Measurements from ENCODE around the gene CELF1.

DNA sequence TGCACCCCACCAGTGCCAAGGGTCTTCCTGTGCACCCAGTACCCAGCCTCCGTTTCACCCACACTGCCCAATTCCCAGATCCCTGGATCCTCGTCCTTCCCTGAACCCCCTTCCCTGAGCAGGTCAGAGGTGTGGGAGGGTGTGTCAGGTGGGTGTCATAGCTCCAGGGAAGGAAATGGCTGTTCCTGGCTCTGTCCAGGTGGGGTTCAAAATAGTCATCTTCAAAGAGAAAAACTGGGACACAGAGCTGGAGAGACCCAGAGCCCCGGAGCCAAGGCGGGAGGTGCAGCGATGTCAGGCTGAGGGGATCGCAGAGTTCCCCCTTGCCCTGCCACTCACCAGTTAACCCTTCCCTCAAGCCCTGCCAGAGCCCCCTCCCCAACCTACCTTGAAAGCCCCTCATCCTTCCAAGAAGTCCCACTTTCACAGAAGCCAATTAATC lies 40.6 kb upstream of the CELF1 start:
- TF ChIP-seq, protein P1, sequence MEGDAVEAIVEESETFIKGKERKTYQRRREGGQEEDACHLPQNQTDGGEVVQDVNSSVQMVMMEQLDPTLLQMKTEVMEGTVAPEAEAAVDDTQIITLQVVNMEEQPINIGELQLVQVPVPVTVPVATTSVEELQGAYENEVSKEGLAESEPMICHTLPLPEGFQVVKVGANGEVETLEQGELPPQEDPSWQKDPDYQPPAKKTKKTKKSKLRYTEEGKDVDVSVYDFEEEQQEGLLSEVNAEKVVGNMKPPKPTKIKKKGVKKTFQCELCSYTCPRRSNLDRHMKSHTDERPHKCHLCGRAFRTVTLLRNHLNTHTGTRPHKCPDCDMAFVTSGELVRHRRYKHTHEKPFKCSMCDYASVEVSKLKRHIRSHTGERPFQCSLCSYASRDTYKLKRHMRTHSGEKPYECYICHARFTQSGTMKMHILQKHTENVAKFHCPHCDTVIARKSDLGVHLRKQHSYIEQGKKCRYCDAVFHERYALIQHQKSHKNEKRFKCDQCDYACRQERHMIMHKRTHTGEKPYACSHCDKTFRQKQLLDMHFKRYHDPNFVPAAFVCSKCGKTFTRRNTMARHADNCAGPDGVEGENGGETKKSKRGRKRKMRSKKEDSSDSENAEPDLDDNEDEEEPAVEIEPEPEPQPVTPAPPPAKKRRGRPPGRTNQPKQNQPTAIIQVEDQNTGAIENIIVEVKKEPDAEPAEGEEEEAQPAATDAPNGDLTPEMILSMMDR (IDR thresholded peaks at IDR 0.05; ENCODE audit: poor library complexity, severe bottlenecking), result no peak
- TF ChIP-seq POLR2AphosphoS5 (IDR thresholded peaks at IDR 0.05) (no peak), EZH2 (IDR thresholded peaks at IDR 0.05; ENCODE audit: borderline replicate concordance, insufficient read depth, low read length, poor library complexity, severe bottlenecking) (no peak), EP300 (conservative IDR thresholded peaks at IDR 0.05; ENCODE audit: poor library complexity, severe bottlenecking) (no peak), TAF1 (IDR thresholded peaks at IDR 0.05; ENCODE audit: low read depth) (no peak), SMC3 (conservative IDR thresholded peaks at IDR 0.05; ENCODE audit: poor library complexity) (no peak), RAD21 (conservative IDR thresholded peaks at IDR 0.05) (no peak)
- TF ChIP-seq, protein P2, sequence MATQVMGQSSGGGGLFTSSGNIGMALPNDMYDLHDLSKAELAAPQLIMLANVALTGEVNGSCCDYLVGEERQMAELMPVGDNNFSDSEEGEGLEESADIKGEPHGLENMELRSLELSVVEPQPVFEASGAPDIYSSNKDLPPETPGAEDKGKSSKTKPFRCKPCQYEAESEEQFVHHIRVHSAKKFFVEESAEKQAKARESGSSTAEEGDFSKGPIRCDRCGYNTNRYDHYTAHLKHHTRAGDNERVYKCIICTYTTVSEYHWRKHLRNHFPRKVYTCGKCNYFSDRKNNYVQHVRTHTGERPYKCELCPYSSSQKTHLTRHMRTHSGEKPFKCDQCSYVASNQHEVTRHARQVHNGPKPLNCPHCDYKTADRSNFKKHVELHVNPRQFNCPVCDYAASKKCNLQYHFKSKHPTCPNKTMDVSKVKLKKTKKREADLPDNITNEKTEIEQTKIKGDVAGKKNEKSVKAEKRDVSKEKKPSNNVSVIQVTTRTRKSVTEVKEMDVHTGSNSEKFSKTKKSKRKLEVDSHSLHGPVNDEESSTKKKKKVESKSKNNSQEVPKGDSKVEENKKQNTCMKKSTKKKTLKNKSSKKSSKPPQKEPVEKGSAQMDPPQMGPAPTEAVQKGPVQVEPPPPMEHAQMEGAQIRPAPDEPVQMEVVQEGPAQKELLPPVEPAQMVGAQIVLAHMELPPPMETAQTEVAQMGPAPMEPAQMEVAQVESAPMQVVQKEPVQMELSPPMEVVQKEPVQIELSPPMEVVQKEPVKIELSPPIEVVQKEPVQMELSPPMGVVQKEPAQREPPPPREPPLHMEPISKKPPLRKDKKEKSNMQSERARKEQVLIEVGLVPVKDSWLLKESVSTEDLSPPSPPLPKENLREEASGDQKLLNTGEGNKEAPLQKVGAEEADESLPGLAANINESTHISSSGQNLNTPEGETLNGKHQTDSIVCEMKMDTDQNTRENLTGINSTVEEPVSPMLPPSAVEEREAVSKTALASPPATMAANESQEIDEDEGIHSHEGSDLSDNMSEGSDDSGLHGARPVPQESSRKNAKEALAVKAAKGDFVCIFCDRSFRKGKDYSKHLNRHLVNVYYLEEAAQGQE (IDR thresholded peaks at IDR 0.05; ENCODE audit: borderline replicate concordance), result no peak

Data from neural cell (in vitro differentiated cells).